Thoracic aorta (tissue), 2 donors: Measurements from ENCODE around the gene ALLC. TPM values are rescaled to one million over a fixed set of nuclear protein-coding genes. Genes with fewer than 3 reads are reported as not detected.
"Not testable (repeated sequence)": the region's sequence is repeated elsewhere in the genome, so short reads cannot be mapped to it uniquely, and the experiment has no call there.

ENCODE experiments used
- ATAC-seq: fragments of 150-250 bp; one replicate; pipeline ENCODE4 v1.8.0; 2017; ENCODE audit warnings: low read depth; ENCODE audit not compliant: insufficient number of reproducible peaks, low FRiP score
- DNase-seq: peaks from one replicate; pipeline ENCODE4 v3.0.0-alpha.2; 2020; ENCODE audit warnings: low spot score
- H3K27ac ChIP-seq, 2 donors: fragments of 200-600 bp; sonication (generic); 1 replicate in 1 of 2; 2 replicates in 1 of 2; pipeline ENCODE4 v1.5.1; 2016; ENCODE audit warnings: mild to moderate bottlenecking in 2 of 2, moderate library complexity in 2 of 2
- H3K27me3 ChIP-seq: fragments of 200-600 bp; sonication (generic); replicated peaks from 2 replicates; pipeline ENCODE4 v1.6.0; 2016; ENCODE audit warnings: mild to moderate bottlenecking; ENCODE audit not compliant: insufficient read depth
- H3K36me3 ChIP-seq: fragments of 200-600 bp; sonication (generic); one replicate; pipeline ENCODE4 v1.5.1; 2016
- H3K4me1 ChIP-seq, 2 donors: fragments of 200-600 bp; sonication (generic); 1 replicate in 1 of 2; 2 replicates in 1 of 2; pipeline versions ENCODE4 v1.5.1 to v1.6.0; 2016; ENCODE audit warnings: low read depth in 2 of 2, mild to moderate bottlenecking in 1 of 2; ENCODE audit not compliant: control insufficient read depth in 1 of 2
- H3K4me3 ChIP-seq: fragments of 200-600 bp; sonication (generic); 2 replicates; pipeline ENCODE4 v1.5.1; 2016; ENCODE audit warnings: mild to moderate bottlenecking
- H3K9me3 ChIP-seq: fragments of 200-600 bp; sonication (generic); 2 replicates; pipeline ENCODE4 v1.5.1; 2016
- total RNA-seq, 2 donors: library from RNA; depleted of rRNA; stranded (reverse); fragments of >200 nt; gene quantifications; one replicate each; pipeline versions ENCODE4 v1.1.0 to v1.2.3, GENCODE V29; 2016
- TF ChIP-seq, protein P1 (sequence below): fragments of 200-600 bp; sonication (generic); IDR thresholded peaks from one replicate; pipeline ENCODE4 v1.5.1; 2019; ENCODE audit warnings: antibody characterized with exemption

Gene ALLC
- total RNA-seq, 2 donors from 2014 or later: 1.1 TPM; not detected in 1

DNA sequence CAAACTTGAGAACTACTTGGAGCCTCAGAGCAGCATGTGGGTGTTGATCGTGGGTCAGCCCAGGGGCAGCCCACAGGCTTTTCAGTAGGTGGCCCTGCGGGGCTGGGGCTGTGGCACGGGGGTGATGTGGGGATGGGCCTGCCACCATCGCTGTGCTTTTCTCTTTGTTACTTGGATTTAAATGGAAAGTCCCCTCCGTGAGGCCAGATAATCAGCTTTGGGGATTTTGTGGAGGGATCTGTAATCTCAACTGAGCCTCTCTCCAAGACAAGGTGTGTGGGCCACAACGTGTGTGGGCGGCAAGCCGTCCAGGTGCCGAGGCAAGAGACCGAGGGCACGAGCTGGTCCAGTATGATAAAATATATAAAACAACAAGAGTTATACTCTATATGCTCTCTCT is 46.4 kb upstream of the ALLC start:
- DNase-seq (no peak), ATAC-seq (no peak)
- TF ChIP-seq, protein P1, sequence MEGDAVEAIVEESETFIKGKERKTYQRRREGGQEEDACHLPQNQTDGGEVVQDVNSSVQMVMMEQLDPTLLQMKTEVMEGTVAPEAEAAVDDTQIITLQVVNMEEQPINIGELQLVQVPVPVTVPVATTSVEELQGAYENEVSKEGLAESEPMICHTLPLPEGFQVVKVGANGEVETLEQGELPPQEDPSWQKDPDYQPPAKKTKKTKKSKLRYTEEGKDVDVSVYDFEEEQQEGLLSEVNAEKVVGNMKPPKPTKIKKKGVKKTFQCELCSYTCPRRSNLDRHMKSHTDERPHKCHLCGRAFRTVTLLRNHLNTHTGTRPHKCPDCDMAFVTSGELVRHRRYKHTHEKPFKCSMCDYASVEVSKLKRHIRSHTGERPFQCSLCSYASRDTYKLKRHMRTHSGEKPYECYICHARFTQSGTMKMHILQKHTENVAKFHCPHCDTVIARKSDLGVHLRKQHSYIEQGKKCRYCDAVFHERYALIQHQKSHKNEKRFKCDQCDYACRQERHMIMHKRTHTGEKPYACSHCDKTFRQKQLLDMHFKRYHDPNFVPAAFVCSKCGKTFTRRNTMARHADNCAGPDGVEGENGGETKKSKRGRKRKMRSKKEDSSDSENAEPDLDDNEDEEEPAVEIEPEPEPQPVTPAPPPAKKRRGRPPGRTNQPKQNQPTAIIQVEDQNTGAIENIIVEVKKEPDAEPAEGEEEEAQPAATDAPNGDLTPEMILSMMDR: no peak

GRCh38 chr2:3612639-3613523 is 45.1 kb upstream of the ALLC start:
- DNase-seq (no peak), ATAC-seq (no peak)
- H3K27me3 ChIP-seq: no peaks in the 10 kb centered on the region
- H3K9me3 ChIP-seq: peaks cover 3% of the 10 kb centered on the region
- TF ChIP-seq, protein P1: no peak
- no peaks in the 10 kb centered on the region for H3K4me1 ChIP-seq
- H3K27ac ChIP-seq: no peak overlapping the region
- no peak overlapping the region for H3K4me3 ChIP-seq
- no peaks in the 10 kb centered on the region for H3K36me3 ChIP-seq

More for the DNA sequence above, 46.4 kb upstream of the ALLC start:
- peaks cover 3% of the 10 kb centered on the region for H3K9me3 ChIP-seq
- no peaks in the 10 kb centered on the region for H3K36me3 ChIP-seq
- no peak overlapping the region for H3K4me3 ChIP-seq
- no peaks in the 10 kb centered on the region for H3K27me3 ChIP-seq
- H3K4me1 ChIP-seq: no peaks in the 10 kb centered on the region
- H3K27ac ChIP-seq: no peak overlapping the region

DNA sequence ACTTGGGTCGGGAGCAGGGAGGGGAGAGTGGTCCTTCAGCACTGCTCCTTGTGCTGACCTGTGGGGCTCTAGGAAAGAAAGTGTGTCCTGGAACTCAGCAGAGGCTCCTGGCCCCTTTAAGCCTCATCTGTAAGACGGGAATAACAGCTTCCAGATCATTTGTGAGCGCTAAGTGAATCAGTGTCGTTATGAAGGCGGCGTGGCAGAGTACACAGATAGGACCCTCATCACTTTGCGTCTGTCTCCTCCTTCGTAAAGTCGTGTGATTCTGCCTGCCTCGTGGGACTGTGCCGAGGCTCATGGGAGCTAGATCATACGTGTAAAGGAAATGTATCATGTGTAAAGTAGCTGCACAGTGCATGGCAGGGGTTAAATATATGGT is 44.5 kb upstream of the ALLC start:
- H3K27me3 ChIP-seq: no peaks in the 10 kb centered on the region
- H3K4me3 ChIP-seq: no peak overlapping the region
- no peak overlapping the region for H3K27ac ChIP-seq
- TF ChIP-seq, protein P1: no peak
- no peaks in the 10 kb centered on the region for H3K36me3 ChIP-seq
- peaks cover 3% of the 10 kb centered on the region for H3K9me3 ChIP-seq
- no peak for DNase-seq
- no peak for ATAC-seq
- H3K4me1 ChIP-seq: no peaks in the 10 kb centered on the region

GRCh38 chr2:3614743-3615142 is 43.3 kb upstream of the ALLC start:
- ATAC-seq, H3K27ac ChIP-seq, DNase-seq, H3K27me3 ChIP-seq, H3K4me1 ChIP-seq, H3K4me3 ChIP-seq, H3K36me3 ChIP-seq, H3K9me3 ChIP-seq: not testable (repeated sequence)

DNA sequence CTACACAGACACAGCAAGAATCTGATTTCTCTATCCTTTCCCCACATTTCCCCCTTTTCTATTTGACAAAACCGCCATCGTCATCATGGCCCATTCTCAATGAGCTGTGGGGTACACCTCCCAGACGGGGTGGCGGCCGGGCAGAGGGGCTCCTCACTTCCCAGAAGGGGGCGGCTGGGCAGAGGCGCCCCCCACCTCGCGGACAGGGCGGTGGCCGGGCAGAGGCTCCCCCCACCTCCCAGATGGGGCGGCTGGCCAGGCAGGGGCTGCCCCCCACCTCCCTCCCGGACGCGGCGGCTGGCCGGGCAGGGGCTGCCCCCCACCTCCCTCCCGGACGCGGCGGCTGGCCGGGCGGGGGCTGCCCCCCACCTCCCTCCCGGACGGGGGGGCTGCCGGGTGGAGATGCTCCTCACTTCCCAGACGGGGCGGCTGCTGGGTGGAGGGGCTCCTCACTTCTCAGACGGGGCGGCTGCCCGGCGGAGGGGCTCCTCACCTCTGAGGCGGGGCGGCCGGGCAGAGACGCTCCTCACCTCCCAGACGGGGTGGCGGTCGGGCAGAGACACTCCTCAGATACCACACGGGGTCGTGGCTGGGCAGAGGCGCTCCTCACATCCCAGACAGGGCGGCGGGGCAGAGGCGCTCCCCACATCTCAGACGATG is 42.3 kb upstream of the ALLC start:
- H3K4me1 ChIP-seq, H3K27ac ChIP-seq, DNase-seq, H3K4me3 ChIP-seq, H3K27me3 ChIP-seq, ATAC-seq, H3K36me3 ChIP-seq, H3K9me3 ChIP-seq: not testable (repeated sequence)

- H3K27me3 ChIP-seq, DNase-seq, H3K9me3 ChIP-seq: not testable (repeated sequence)
Observed at GRCh38 chr2:3616435-3617197, 41.4 kb upstream of the ALLC start.

More at GRCh38 chr2:3616435-3617197, 41.4 kb upstream of the ALLC start:
- H3K4me3 ChIP-seq, H3K4me1 ChIP-seq, ATAC-seq, H3K36me3 ChIP-seq, H3K27ac ChIP-seq: not testable (repeated sequence)
